GM12875 (cell line): ENCODE measurements around the gene ABLIM3.

ENCODE experiments used
- H3K4me3 ChIP-seq: one replicate; pipeline ENCODE4 v1.5.1; 2011; ENCODE audit warnings: low read depth, low read length, control low read depth
- TF ChIP-seq, protein P1 (sequence below): IDR thresholded peaks from 2 replicates; pipeline ENCODE4 v1.5.1; 2011; ENCODE audit warnings: low read depth, mild to moderate bottlenecking, control low read depth, inconsistent platforms, low read length, moderate library complexity, borderline replicate concordance; ENCODE audit not compliant: insufficient read depth

Gene ABLIM3

DNA sequence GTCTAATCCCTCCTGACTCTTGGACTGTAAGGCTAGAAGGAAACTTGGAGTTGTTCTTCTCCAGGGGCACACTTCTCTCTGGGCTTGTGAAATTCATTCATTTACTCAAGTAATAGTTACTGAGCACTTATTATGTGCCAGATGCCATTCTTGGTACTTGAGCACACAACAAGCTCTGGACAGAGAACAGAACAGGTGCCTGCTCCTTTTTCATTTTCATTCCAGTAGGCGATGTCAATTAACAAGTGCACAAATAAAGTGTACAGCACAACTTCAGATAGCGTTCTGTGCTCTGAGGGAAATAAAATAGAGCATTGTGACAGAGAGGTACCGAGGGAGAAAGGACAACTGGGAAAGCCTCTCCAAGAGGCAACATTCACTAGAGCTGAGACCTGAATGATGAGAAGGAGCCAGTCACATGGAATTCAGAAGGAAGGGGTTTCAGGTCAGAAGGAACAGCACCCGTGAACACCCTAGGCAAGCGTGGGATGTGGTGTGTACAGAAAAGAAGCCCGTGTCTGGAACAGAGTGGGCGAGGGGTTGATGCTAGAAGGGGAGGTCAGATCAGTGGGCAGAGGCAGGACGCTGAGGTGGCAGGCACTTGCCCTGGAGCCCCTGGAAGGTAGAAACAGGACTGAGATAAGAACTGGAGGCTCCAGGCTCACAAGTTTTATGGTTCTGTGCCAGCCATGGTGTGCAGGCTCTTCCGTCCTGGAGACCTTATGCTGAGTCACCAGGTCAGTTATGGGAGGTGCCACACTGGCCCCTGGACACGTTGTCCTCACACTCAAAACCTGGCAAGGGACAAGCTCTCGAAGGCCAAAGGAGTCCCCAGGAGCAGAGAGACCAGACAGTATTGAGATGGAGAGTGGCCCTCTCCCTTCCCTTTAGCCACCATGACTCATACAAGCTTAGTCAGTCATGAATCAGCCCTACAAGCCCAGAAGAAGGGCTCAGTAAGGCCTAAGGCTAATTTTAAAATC is 7.2 kb upstream of the ABLIM3 start:
- TF ChIP-seq, protein P1, sequence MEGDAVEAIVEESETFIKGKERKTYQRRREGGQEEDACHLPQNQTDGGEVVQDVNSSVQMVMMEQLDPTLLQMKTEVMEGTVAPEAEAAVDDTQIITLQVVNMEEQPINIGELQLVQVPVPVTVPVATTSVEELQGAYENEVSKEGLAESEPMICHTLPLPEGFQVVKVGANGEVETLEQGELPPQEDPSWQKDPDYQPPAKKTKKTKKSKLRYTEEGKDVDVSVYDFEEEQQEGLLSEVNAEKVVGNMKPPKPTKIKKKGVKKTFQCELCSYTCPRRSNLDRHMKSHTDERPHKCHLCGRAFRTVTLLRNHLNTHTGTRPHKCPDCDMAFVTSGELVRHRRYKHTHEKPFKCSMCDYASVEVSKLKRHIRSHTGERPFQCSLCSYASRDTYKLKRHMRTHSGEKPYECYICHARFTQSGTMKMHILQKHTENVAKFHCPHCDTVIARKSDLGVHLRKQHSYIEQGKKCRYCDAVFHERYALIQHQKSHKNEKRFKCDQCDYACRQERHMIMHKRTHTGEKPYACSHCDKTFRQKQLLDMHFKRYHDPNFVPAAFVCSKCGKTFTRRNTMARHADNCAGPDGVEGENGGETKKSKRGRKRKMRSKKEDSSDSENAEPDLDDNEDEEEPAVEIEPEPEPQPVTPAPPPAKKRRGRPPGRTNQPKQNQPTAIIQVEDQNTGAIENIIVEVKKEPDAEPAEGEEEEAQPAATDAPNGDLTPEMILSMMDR: no peak
- no peak overlapping the region for H3K4me3 ChIP-seq

DNA sequence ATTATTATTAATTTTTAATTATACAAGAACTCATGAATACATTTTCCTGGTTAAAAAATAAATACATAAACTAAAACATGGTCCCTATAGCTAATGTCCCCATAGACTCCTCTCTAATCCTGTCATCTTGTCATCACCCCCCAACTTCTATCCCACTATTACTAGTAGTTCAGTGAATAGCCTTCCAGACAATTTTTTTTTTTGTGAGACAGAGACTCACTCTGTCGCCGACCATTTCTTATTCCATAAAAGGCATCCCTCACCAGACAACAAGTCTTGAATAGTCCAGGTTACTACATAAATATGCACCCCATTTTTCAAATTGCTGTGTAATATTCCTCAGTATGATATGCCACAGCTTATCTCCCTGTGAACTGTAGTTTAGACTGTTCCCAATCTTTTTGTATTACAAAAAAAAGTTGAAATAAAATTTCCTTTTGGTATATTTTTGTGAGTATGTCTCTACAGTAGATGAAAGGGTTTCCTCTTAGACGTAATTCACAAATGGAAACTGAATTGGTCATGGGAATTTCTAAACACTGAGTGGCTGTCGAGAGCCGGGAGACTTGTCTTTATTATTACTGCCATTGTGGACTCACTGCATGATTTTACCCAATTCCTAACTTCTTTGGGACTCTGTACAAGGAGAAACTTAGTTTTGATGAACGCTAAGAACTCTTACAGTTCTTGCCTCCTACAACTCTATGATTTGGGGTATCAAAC is 6.4 kb upstream of the ABLIM3 start:
- TF ChIP-seq, protein P1: no peak
- H3K4me3 ChIP-seq: no peak overlapping the region

DNA sequence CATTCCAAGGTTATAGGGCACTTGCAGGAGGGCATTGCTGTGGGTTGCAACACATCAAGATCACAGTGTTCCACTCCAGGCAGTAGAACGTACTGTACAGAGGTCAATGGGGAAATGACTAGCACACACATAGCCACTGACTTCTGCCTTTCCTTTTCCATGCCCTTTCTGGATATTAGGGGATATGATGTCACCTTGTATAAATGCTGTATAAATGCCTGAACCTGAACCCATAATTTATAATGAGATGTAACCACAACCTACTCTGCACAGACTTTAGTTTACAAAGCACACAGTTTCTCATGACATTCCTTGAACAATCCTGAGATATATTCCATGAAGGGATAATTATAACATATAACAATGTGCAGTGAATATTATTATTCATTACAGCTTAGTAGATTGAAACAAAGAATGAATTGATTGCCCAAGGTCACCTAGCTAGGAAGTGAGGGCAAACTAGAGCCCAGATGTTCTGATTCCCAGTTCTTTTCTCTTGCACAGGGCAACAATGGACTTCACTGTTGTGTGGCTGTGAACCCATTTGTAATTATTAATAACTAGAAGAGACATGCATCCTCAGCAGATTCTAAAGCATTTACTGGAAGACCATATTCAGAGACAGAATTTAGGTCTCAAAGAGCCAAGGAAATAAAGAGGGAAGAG is 5.6 kb upstream of the ABLIM3 start:
- H3K4me3 ChIP-seq: no peak overlapping the region
- TF ChIP-seq, protein P1: no peak

DNA sequence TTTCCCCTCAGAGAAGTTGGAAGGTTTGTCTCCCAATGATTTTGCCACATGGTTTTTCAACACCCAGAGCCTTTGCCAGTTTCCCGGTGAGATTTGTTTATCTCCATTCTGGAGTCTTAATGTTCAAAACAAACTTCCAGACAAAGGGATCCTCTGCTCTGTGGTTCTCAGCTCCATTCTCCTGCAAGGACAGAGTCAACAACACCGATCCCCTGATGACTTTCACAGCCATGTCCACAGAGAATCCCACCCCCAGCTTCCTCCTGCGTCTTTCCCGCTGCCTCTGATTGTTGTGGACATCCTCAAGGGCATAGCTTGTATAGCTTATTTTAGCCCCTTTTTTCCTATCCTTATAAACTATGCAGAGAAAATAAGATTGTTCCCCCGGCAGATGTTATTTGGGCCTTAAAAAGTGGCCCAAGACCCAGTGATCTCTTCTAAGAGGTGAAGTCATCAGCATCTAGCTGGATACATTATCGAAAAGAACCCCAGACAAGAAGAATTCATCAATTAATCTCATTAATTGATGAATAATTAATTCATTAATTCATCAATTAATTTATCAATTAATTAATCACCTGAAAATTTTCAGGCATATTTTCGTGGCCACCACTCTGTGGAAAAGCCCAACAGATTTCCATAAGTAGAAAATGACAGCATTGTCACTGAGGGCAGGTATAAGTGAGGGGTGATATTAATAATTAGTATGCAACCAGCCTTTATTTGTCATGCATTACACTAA is 2.9 kb upstream of the ABLIM3 start:
- TF ChIP-seq, protein P1: no peak
- no peak overlapping the region for H3K4me3 ChIP-seq

DNA sequence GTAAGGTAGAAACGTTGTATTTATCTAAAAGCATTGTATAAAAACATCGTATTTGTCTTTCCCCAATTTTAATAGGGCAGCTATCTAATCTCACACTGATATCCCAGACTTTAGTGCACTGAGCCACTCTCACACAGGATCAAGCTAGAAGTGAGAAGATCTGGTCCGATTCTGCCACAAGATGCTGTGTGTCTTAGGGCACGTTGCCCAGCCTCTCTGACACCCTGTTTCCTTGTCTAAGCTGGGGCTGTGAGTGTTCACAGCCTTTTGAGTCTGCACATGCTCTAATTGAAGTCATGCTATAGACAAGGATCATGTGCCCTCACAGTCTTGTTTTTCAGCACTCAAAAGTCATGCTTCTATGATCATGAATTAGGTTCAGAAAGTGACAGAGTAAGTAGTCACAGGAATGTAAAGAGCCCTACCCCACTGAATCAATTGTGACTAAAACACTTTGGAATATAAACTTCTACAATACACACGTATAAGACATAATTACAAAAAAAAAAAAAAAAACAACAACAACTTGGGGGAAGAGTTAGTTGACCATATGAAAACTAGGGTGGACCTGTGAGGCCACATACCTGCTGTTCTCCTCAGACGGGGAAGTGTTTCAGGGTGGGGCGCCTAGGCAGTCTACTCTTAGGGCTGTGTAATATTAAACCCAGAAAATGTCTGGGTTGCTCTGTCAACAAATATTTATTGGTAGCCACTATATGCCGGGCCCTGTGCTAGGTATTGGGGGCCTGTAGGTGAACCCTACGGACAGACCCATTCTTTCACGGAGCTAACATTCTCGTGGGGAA is 893 bp upstream of the ABLIM3 start:
- TF ChIP-seq, protein P1: no peak
- no peak overlapping the region for H3K4me3 ChIP-seq
